Chondrocyte (in vitro differentiated cells): ENCODE data around the gene GMCL2. TPM values are rescaled to one million over a fixed set of nuclear protein-coding genes. Genes with fewer than 3 reads are reported as not detected.
A peak's percentile ranks its signal among the peaks of the same experiment; 100 is the strongest.

Source experiments
- DNase-seq: peaks from one replicate; pipeline ENCODE4 v3.0.0; 2021; ENCODE audit warnings: mixed read lengths, low spot score
- H3K27ac Mint-ChIP-seq: one replicate; pipeline ENCODE4 v1.8.0; 2021; ENCODE audit warnings: mild to moderate bottlenecking, moderate library complexity, mixed read lengths; ENCODE audit not compliant: unreplicated experiment
- H3K27me3 Mint-ChIP-seq: 2 replicates; pipeline ENCODE4 v1.8.0; 2021; ENCODE audit warnings: low read depth, mixed read lengths
- H3K36me3 Mint-ChIP-seq: 2 replicates; pipeline ENCODE4 v1.8.0; 2021; ENCODE audit warnings: low read depth, mixed read lengths
- H3K4me1 Mint-ChIP-seq: 2 replicates; pipeline ENCODE4 v1.8.0; 2021; ENCODE audit warnings: low read depth, mild to moderate bottlenecking, mixed read lengths
- H3K4me3 Mint-ChIP-seq: one replicate; pipeline ENCODE4 v1.8.0; 2021; ENCODE audit warnings: mild to moderate bottlenecking, moderate library complexity, mixed read lengths; ENCODE audit not compliant: unreplicated experiment
- H3K9me3 Mint-ChIP-seq: 2 replicates; pipeline ENCODE4 v1.8.0; 2021; ENCODE audit warnings: low read depth, mixed read lengths
- CTCF ChIP-seq: fragments of 200-600 bp; sonication (generic); IDR thresholded peaks from 2 replicates; pipeline ENCODE4 v1.5.0; 2021; ENCODE audit warnings: antibody characterized with exemption, mild to moderate bottlenecking, moderate library complexity
- total RNA-seq: library from RNA; stranded (reverse); gene quantifications from 3 replicates; pipeline ENCODE4 v1.2.1, GENCODE V29; 2021

The GMCL2 gene
- total RNA-seq, 1 donor from 2014 or later = not detected

DNA sequence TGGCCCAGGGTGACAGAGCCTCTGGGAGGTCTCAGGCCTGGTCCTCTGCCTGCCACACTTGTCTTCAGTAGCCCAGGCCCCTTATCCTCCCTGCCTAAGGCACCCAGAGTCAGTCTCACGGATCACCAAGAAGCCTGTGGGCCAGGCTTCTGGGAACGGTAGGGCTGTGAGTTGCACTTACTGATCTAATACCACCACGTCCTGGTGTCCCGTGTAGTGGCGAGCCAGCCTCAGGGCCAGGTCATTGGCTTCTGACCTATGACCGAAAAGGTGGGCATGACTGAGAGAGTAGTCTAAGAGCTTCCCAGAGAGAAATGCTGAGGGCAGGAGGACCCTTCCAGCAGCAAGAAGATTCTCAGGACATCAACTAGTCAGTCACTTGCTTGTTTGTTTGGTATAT, 38.0 kb upstream of the GMCL2 start:
- H3K27ac Mint-ChIP-seq = no peak overlapping the region
- peak; percentile 55 for DNase-seq
- peaks cover 10% of the 10 kb centered on the region for H3K9me3 Mint-ChIP-seq
- H3K27me3 Mint-ChIP-seq = no peaks in the 10 kb centered on the region
- H3K4me3 Mint-ChIP-seq = no peak overlapping the region
- H3K4me1 Mint-ChIP-seq = peaks cover 18% of the 10 kb centered on the region
- TF ChIP-seq CTCF = no peak
- peaks cover 29% of the 10 kb centered on the region for H3K36me3 Mint-ChIP-seq

- Mint-ChIP-seq H3K27me3 (no peaks in the 10 kb centered on the region), H3K36me3 (peaks cover 26% of the 10 kb centered on the region), H3K9me3 (peaks cover 10% of the 10 kb centered on the region), H3K4me3 (no peak overlapping the region), H3K27ac (no peak overlapping the region), H3K4me1 (peaks cover 12% of the 10 kb centered on the region)
- DNase-seq = peak; percentile 79
- no peak for TF ChIP-seq CTCF
Observed at GRCh38 chr5:178224403-178224802, 37.2 kb upstream of the GMCL2 start.

DNA sequence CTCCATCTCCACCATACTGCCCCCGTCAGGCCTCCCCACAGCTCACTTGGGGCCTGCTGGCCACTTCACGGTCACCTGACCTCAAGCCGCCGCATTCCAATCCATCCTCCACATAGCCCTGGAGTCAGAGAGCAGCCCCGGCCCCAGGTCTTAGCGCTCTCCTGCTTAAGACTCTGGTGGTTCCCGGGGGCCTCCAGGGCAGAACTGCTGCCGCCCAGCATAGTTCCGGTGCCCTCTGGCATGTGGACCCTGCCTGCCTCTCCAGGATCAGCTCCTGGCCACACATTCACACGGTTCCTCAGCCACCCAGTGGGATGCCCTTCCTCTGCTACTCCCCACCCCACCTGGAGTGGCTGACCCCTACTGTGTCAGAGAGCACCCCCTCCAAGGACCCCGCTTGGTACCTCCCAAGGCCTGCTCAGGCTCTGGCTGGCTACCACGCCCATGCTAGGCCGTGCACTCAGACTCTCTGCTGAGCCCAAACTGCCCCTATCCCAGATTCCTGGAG, 36.7 kb upstream of the GMCL2 start:
- DNase-seq = peak; percentile 79
- no peaks in the 10 kb centered on the region for H3K27me3 Mint-ChIP-seq
- H3K4me1 Mint-ChIP-seq = peaks cover 10% of the 10 kb centered on the region
- H3K36me3 Mint-ChIP-seq = peaks cover 24% of the 10 kb centered on the region
- peak overlapping the region; percentile 23 for H3K27ac Mint-ChIP-seq
- H3K9me3 Mint-ChIP-seq = peaks cover 10% of the 10 kb centered on the region
- no peak overlapping the region for H3K4me3 Mint-ChIP-seq
- TF ChIP-seq CTCF = no peak

DNA sequence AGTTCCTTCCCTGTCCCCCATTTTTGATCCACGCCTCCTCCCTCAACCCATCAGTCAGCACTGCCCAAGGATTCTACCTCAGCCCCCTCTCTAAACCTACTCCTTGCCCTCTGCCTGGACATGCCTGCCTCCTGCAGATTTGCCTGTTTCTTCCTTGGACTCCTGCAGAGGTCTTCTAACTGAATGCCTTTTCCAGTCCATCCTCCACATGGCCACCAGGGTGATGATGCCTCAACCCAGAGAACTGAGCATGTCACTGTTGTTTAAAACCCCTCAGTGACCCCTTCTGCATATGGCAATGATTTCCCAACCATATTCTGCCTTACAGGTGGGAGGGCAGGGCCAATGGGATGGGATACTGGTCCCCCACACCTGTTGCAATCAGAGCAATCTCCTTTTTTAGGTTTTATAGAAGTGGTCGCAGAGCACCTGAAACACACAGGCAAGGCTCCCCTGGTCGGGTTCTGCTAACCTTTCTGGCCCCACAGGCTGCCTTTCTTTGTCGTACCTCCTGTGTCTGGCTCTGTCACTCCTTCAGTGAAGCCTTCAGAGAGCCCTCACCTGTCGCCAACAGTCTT, 36.1 kb upstream of the GMCL2 start:
- peak; percentile 19 for DNase-seq
- Mint-ChIP-seq H3K27me3 (no peaks in the 10 kb centered on the region), H3K9me3 (peaks cover 10% of the 10 kb centered on the region), H3K36me3 (peaks cover 20% of the 10 kb centered on the region), H3K4me3 (no peak overlapping the region), H3K27ac (no peak overlapping the region), H3K4me1 (peaks cover 16% of the 10 kb centered on the region)
- no peak for TF ChIP-seq CTCF

GRCh38 chr5:178222292-178222691, 35.1 kb upstream of the GMCL2 start:
- Mint-ChIP-seq H3K27ac (no peak overlapping the region), H3K36me3 (peaks cover 11% of the 10 kb centered on the region), H3K9me3 (peaks cover 2% of the 10 kb centered on the region)

More at GRCh38 chr5:178222292-178222691, 35.1 kb upstream of the GMCL2 start:
- Mint-ChIP-seq H3K4me3 (no peak overlapping the region), H3K4me1 (peaks cover 9% of the 10 kb centered on the region), H3K27me3 (no peaks in the 10 kb centered on the region)
- no peak for TF ChIP-seq CTCF
- peak; percentile 67 for DNase-seq
